NT2/D1 (cell line): Measurements from ENCODE around the gene EGLN3.

Experiments used
- SUZ12 ChIP-seq: IDR thresholded peaks from 2 replicates; pipeline ENCODE4 v1.6.1; 2011; ENCODE audit not compliant: insufficient read length, insufficient read depth; ENCODE audit errors: extremely low read depth
- YY1 ChIP-seq: IDR thresholded peaks from 2 replicates; pipeline ENCODE4 v1.6.1; 2011; ENCODE audit not compliant: insufficient read length, insufficient read depth
- ZNF274 ChIP-seq: IDR thresholded peaks from 2 replicates; pipeline ENCODE4 v1.6.1; 2011; ENCODE audit warnings: mild to moderate bottlenecking, low read depth, low read length

DNA sequence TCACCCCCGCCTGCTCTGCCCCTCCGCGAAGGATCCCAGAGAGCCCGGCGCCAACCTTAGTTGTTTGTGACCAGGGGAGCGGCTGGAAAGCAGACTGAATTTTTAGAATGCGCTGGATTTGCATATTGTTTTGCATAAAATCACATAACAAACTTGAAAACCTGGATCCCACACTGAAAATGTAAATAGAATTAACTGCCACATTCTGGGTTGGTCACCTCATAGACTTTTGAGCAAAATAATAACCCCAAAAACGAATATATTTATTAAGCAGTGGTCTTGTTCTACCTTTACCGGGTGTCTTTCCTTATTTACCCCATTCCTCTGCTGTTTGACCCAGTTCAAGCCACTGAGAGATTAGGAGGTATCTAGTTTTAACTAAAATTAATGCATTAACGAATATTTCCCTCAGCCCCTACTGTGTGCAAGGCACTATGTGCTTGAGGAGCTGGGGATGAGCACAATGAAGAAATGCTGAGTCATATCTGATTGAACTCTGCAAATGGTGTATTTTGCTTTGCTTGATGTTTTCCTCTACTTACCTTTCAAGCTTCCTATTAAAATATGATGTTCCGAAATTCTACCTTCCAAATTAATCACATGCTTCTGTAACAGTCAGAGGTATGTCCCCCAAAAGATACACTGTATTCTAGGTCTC lies 438 bp upstream of the EGLN3 start:
- TF ChIP-seq ZNF274 (no peak), YY1 (no peak), SUZ12 (no peak)
